ENCODE measurements around the gene TPST2.
A peak's percentile ranks its signal among the peaks of the same experiment; 100 is the strongest.

Gene TPST2

DNA sequence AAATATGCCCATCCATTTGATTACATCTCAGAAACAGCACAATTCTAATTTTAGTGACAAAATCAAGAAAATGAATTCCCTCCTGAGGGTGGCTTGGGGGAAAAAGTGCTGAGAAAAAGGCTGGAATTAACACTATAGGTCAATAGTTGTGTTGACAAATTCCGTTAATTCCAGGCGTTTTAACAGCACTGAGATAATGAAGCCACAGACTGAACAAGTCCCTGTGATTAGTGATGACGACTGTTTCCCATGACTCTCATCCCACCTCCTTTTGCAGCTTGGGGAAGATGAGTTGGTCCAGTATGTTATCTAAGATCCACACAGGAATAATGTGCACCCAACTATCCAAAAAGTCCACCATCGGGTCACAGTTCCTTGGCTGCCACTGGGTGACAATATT is 93.5 kb downstream of the TPST2 start:
- DNase-seq (ENCODE audit: low spot score) = no peak

DNA sequence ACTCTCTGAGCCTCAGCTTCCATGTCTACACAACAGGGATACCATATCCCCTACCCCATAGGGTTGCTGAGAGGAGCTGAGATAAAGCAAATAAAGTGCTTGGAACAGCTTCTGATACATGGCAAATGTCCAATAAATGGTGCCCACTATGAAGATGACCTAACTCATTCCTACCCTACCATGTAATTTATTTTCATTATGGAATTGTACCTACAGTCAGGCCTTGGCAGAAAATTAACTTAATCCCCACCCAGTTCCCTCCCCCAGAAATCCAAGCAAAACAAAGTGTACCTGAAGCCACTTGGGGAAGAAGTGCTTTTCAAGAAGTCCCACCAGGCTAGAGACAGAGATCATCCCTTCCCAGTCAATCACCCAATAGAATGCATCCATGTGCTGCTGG is 95.4 kb downstream of the TPST2 start:
- no peak for DNase-seq (ENCODE audit: low spot score)

DNA sequence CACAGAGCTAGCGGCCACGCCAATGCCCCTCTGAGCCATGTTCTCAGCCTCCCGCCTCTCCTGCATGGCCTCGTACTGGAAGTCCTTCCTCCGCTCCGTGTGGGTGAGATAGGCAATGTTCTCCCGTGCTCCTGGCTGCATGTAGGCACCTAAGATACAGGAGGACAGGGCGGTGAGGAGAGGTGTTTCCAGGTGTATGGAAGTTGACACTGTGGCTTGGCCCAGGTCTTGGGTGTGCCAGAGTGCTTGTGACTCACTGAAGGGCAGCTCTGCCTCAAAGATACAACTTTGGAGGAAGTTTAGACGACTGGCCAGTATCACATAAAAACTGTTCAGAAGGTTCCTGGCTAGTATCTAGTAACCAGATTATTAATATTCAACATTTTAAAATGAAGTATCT is 97.7 kb downstream of the TPST2 start:
- DNase-seq (ENCODE audit: low spot score) = no peak

DNA sequence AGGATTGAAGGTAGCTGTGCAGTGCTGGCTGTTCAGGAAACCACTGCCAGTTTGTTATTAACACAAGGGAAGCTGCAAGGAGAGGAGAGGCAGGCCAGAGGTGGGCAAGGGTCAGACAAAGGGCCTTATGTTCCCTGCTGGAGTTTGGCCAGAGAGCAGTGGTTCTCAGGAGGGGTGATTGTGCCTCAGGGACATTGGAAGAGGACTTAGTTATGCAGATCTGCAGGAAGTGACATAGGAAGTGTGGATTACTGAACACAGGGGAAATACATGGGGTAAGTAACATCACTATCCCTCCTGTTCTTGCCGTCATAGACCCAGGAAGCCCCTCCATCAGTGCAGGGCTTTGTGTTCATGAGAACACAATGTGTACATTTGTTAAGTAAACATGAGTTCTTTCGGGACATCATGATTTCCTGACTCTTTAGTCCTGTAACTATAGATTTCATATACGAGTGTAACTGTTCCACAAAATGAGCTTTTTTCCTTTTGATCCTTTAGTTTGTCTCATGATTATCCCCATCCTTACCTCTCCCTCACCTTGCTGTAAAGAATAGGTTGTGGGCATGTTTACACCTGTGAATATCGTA is 100.4 kb downstream of the TPST2 start:
- DNase-seq (ENCODE audit: low spot score) = no peak

DNA sequence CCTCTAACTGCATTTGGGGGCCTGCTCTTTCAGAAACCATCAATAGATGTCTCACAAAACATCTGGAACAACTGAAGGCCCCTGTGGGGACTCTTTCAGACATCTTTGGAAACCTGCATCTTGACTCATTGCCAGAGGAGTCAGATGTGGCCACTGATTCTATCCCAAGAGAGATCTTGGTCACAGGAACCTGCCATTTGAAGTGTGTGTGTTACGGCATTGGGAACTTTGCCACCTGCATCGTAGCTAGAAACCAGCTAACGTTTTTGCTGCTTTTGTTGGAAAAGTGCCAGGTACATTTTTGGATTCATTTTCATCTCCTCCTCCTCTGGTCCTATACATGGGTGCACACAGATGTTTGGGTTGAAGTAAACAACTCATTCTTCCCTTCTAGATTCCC is 101.9 kb downstream of the TPST2 start:
- DNase-seq (ENCODE audit: low spot score) = no peak

DNA sequence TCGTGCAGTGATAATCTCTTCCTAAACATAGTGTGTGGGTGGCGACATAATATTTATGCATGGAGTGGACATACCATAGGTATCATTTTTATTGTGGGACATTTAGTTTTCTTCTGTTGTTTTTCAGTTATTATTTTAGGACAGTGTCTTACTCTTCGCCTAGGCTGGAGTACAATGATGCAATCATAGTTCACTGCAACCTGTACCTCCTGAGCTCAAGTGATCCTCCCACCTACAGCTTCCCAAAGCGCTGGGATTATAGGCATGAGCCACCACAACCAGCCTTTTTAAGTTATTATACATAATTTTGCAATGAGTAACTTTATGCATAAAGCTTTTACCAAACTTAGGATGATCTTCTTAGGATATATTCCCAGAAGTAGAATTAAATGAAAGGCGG is 103.5 kb downstream of the TPST2 start:
- no peak for DNase-seq (ENCODE audit: low spot score)

DNA sequence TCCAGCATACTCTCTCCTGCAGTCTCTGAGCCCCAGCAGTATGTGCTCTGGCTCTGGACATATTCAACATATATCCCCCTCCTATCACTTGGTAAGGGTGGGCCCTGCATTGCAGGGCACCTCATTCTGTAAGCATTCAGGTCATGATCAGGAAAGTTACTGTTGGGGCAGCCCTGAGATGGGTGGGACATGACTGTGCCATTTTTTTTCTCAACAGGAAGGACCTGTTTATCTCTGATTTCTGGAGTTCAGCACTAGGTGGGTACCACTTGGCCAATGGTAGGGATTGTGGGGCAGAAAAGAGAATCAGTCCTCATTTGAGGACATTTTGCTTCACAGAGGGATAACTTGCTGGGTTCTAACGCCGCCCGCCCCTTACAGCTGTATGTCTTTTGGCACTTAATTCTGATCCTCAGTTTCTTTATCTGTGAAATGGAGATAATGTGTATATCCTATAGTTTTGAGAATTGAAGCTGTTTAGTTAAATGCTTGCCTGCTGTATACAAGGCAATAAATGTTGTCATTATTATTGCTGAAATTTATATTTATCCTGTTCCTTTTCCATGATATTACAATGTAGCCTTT is 104.0 kb downstream of the TPST2 start:
- DNase-seq (ENCODE audit: low spot score) = no peak

DNA sequence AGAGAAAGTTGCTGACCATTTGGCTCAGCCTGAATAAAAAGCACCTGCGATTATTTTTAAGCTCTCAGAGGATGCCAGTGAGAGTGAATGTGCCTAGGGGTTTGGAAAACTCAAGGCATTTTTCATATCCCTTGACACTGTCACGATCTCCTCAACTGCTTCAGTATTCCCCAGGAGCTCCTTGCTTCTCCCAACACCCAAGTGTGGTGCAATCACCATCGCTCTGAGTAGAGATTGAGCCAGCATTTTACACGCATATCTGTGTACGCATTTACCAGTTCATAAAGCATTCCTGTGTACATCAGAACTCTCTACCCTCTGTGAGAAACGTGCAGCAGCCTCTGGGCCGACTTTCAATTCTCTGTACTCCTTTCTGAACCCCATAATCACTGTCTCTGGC is 104.9 kb downstream of the TPST2 start:
- DNase-seq (ENCODE audit: low spot score) = no peak

DNA sequence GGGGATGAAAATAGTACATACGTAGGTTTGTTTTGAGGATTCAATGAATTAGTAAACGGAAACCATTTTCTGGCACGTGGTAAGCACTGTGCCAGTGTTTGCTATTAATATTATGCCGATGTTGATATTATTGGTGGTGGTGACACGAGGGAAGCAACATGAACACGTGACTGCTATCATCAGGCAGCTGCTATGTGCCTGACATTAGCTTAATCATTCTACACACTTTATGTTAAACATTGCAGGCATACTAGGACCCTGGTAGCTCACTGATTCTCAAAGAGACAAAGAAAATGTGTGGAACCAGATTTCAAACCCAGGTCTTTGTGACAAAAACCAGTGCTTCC is 105.6 kb downstream of the TPST2 start:
- no peak for DNase-seq (ENCODE audit: low spot score)

DNA sequence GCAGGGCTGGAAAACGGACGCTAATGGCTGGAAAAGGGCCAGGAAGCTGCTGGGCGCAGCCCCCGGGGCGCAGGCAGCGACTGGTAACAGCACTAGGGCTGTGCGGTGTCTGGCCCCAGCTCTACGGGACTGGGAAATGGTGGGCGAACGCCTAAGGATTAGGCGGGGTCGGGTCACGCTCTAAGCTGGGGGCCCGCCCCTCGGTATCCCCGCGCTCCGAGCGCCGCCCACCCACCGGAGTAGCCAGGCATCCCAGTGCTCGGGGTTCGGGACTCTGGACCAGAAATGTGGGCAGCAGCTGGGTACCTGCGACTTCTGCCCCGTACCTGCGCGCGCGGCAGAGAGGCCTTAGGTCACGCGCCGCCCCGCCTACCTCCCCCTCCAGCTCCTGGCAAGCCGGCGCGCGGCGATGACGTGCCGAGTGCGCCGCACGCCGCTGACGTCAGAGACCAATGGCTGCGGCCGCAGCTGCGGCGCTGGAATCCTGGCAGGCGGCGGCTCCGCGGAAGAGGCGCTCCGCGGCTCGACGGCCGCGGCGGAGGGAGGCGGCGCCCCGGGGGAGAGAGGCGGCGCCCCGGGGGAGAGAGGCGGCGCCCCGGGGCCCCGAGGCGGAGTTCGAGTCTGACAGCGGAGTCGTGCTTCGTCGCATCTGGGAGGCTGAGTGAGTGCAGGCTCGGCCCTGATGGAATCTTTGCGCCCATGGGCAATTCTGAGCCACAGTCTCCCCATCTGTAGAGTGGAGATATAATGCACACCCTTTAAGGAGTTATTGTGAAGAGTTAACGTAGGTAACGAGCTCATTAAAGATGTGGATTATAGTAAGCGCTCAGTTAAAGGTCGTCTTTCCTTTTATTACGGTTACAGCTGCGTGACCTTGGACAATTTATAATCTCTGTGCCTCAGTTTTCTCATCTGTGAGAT is 106.2 kb downstream of the TPST2 start, which contains the start of the genes HPS4 and SRRD:
HPS4 (minus strand) TSS at position 345 of the 921 bp plus-strand sequence. CDS start 2,021 bp downstream, outside the sequence.
SRRD (plus strand) TSS at position 439 of the 921 bp plus-strand sequence; CDS start at position 453, 14 bp downstream.
- DNase-seq (ENCODE audit: low spot score) = peak; percentile 90

DNA sequence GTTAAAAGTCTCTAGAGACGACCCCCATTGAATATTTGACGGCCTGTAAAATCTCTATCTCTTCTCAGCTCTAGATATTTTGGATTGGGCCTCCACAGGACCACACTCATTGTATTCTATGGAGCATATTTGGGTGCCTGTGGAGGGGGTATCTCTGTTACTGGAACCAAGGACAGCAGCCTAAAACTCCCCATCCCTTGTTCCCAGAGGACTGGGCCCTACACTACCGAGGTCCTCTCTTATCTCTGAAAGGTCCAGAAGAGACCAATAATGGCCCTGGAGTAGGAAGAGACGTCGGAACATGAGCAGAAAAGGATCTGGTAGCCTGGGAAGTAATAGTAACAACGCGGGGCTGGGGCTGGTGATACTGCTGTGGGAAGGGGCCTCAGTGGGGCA is 106.9 kb downstream of the TPST2 start:
- no peak for DNase-seq (ENCODE audit: low spot score)

DNA sequence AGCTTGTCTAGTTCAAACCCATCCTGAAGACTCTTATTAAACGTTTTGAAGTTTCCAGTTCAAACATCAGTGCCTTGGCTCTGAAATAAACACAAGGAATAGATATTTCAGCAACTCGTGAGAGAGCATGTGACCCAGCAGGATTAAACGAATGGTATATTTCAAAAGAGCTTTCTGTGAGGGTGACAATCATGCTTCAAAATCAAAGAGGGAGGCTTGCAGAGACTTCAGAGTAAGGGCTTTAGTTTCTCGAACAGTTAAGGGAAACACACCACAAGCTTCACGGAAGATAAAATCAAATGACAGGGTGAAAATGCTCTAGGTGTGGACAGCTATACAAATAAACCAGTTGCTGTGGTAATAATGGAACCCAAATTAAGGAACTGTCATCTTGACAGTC is 107.8 kb downstream of the TPST2 start:
- no peak for DNase-seq (ENCODE audit: low spot score)

DNA sequence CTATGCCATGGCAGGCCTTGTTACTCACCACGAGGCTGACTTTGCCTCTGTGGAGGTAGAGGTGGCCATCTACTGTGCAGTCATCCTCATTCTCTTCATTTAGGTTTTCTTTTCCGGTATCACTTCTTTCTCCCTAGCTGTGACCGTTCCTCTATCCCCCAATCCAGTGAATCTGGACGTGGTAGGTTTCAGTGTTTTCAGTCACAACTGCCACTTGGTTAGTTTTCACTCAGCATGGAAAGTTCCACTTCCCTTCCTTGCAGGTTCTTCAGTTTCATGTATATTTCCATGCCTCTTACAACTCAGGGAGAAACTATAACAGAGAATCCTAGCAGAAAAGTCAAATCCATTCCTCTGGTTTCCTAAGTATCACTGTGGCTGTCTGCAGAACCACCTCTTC is 108.2 kb downstream of the TPST2 start:
- DNase-seq (ENCODE audit: low spot score) = no peak

DNA sequence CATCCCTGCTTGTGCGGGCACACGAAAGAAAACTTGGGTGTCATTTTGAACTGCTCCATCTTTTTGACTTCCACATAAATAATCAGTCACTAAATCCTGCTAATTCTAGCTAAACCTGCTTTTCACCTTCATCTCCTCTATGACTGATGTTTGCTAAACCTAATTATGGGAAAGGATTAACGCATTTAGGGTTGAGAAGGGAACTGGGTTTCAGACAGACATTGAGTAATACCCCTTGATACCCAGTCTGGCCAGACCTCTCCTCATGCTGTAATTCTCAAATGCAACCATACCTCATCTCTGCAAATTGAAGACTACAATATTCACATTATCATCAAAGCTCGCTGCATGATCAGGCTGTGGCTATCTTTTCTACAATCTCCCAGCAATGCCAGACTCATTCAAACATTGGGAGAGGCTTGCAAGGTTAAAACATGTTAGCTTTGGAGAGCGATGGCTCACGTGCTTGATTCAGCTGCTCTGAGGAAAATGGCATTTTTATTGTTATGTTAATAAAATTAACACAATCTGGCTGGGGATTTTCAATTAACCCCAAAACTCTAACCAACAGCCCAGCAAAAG is 108.7 kb downstream of the TPST2 start:
- no peak for DNase-seq (ENCODE audit: low spot score)

DNA sequence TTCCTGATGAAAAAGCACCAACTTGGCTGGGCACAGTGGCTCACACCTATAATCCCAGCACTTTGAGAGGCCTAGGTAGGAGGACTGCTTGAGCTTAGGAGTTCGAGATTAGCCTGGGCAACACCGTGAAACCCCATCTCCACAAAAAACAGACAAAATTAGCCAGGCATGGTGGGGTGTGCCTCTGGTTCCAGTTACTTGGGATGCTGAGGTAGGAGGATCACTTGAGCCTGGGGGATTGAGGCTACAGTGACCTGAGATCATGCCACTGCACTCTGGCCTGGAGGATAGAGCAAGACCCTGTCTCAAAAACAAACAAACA is 109.4 kb downstream of the TPST2 start:
- DNase-seq (ENCODE audit: low spot score) = no peak

DNA sequence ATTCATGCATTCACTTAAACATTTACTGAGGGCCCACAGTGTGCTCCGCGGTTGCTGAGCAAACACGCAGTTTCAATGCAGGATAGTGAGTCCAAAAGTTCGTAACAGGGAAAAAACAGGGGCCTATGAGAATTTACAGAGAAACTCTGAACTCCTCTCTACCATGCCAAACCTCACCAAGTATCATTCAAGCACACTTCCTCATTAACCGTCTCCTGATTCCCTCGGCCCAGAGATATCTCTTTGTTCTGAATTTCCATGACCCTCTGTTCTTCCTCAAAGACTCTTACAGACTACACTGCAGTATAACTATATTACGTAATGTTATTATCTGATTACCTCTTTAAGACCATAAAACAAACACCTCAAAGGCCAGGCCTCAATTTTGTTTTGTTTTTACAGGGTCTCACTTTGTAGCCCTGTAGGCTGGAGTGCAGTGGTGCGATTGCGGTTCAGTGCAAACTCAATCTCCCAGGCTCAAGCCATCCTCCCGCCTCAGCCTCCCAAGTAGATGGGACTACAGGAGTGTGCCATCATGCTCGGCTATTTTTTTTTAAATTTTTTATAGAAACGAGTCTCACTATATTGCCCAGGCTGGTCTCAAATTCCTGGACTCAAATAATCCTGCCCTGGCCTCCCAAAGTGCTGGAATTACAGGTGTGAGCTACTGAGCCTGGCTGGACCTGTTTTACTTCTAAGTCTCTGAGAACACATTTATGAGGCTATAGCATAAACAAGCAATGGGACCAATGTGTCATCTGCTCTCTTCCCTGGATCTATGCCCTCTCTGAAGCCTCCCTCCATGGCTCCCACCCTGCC is 109.9 kb downstream of the TPST2 start:
- DNase-seq (ENCODE audit: low spot score) = no peak

DNA sequence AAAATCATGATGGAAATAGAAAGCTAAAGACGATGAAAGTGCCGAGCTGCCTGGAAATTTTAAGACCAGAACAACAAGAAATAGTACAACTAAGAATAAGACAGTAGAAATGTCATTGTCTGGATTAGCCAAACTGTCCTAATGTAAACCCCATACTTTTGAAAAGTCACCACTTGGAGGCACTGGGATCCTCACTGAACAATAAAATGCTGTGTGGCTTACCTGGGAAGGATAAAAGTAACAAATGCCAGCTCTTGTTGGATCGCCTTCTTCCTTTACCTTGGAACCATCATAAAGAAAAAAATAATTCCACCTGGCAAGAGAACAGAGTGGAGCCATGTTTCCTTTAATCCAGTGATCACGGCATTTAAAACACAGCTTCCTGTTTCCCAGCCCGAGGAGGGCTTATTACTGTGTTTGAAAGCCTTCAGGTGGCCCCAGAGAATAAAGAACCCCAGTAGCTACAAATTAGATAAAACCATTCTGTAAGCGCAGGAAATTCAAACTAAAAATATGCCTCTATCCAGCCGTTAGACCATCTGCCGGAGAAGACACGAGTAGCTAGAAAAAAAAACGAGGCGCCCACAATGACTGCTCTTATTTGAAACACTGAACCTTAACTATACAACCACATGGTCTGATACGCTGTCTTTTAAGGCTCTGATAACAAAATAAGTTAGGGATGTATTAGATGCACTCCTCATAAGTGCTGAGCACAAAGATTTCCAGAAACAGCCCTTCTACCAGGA is 110.7 kb downstream of the TPST2 start:
- no peak for DNase-seq (ENCODE audit: low spot score)

DNA sequence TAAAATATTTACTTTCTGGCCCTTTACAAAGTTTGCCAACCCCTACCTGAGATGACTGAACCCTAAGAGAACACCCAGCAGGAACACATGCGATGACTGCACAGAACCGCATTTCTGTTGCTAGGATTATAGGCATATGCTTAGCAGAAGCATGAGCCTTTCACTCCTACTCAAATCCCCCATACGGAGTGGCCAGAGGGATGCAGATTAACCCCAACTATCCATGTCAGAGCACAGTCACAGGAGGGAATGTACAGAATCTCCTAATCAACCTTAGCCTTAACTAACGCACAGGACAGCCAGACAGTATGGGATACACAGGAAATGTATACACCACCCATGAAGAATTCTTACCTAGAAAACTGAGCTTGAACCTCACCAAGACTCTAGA is 112.6 kb downstream of the TPST2 start:
- no peak for DNase-seq (ENCODE audit: low spot score)

DNA sequence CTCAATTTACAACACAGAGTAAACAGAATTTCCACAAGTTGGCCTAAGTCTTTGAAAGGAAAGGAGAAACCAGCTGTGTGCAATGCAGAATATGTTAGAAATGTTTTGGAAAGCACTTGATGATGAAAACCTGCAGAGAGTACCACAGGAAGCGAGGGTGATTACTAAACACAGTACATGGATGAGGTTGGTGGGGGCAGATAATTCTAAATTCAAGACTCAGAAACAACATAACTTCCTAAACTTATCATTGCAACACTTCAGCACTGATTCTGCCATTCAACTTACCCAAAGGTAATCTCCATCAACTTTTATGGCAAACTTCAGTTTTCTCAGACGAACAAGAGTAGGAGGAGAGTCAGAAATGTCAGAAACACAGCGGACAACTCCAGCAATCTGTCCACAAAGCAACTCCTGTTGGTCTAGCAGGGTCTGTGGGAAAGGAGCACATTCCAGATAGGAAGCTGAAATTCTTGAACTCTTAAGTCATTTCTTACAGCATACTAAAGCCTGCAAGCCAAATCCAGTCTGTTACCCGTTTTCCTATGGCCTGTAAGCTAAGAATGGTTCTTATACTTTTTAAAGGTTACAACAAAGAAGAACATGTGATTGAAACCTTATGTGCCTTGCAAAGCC is 113.1 kb downstream of the TPST2 start:
- DNase-seq (ENCODE audit: low spot score) = no peak

DNA sequence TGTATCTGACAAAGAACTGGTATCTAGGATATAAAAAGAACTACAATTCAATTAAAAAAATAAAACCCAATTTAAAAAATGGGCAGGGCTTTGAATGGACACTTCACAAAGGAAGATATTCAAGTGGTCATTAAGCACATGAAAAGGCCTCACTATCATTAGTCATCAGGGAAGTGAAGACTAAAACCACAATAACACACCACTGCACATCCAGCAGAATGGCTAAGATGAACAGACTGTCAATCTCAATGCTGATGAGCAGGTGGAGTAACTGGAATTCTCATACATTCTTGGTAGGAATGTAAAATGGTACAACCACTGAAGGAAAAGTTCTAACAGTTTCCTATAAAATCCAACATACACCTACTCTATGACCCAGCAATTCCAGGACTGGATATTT is 115.2 kb downstream of the TPST2 start:
- DNase-seq (ENCODE audit: low spot score) = no peak
